HG03175 (cell line): ENCODE data around the gene CFAP119.

Experiments
- ATAC-seq: cut with Tn5 transposase; IDR thresholded peaks from one replicate; pipeline ENCODE4 v1.9.1; 2021; ENCODE audit warnings: mild to moderate bottlenecking, moderate library complexity; ENCODE audit not compliant: unreplicated experiment

The CFAP119 gene

DNA sequence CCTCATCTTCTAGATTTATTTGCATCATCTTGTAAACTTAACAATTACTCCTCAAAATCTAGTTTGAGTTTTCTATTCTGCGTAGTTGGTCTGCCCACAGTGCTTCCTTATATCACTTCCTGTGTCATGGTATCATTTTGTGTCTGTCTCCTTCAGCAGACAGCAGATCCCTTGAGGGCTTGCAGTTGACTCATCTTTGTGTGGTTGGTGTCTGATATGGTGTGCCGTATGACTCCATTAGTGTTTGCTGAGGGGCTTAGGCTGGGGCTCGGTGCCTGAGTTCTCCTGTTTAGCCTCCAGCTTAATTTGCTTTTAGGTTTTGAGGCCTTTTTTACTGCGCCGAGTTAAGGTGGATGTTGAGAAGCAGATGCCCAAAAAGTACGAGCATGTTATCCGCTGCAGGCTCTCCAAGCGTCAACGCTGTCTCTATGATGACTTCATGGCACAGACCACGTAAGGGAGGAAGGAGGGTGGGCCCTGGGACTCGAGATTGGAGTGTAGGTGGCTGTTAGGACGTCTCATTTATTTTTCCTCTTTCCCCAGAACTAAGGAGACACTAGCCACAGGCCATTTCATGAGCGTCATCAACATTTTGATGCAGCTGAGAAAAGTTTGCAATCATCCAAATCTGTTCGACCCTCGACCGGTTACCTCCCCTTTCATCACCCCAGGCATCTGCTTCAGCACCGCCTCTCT lies 46.0 kb downstream of the CFAP119 start:
- no peak for ATAC-seq

DNA sequence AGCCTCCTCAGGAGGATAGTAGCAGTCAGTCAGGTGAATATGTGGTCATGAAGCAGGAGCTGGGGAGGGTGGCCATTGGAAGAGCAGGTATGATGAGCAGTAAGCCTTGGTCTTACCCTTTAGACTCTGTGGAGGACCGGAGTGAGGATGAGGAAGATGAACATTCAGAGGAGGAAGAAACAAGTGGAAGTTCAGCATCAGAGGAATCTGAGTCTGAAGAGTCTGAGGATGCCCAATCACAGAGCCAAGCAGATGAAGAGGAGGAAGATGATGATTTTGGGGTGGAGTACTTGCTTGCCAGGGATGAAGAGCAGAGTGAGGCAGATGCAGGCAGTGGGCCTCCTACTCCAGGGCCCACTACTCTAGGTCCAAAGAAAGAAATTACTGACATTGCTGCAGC lies 50.1 kb downstream of the CFAP119 start:
- no peak for ATAC-seq

GRCh38 chr16:30710971-30711370 lies 50.9 kb downstream of the CFAP119 start:
- no peak for ATAC-seq
